ENCODE measurements around the gene HNRNPUL1. TPM values are rescaled to one million over a fixed set of nuclear protein-coding genes. Genes with fewer than 3 reads are reported as not detected.

The HNRNPUL1 gene
- total and polyA plus RNA-seq, 2 of the 8 experiments (the other 6 are each of a cell fraction or from before 2014, with no cell fraction given): 99.5 to 264 TPM

- H2BK20ac ChIP-seq (ENCODE audit: low read length): peak within 1 kb of the TSS; percentile 95; the same call in 1 of the 2 replicates
- H3K56ac ChIP-seq (replicated peaks; ENCODE audit: insufficient read length, low read depth, low read length): peak within 1 kb of the TSS; percentile 75
- no peak within 1 kb of the TSS for H3K23ac ChIP-seq (ENCODE audit: insufficient read length)
- WGBS, 2 experiments (ENCODE audit: extremely low coverage in 1 of 2, insufficient coverage in 1 of 2, insufficient read length in 1 of 2, insufficient replicate concordance in 2 of 2, low coverage in 1 of 2, low lambda C conversion rate in 2 of 2, missing lambda C conversion rate in 1 of 2): 7% methylated on average over 23 of the region's 32 CpGs; no CpG with 5 or more reads in 1 of the 2 experiments
- H4K8ac ChIP-seq (ENCODE audit: extremely low read depth, insufficient read depth, low read length): peak within 1 kb of the TSS; percentile 90; the same call in 1 of the 2 replicates
- H4K5ac ChIP-seq (ENCODE audit: insufficient read length, low read depth, low read length): peak within 1 kb of the TSS; percentile 89
- H3K14ac ChIP-seq (ENCODE audit: insufficient read length): no peak within 1 kb of the TSS
- H3K79me2 ChIP-seq (ENCODE audit: control insufficient read depth in 1 of 2, insufficient read depth in 2 of 2, low read length in 2 of 2): peaks cover 0 to 18% of the 10 kb centered on the region in 2 experiments; a peak in 2 of 4 replicates
- 0 out of 2 replicates have a peak within 1 kb of the TSS, but pooled peaks have one; percentile 45 for H2AK5ac ChIP-seq (ENCODE audit: low read depth, low read length)
- peak within 1 kb of the TSS; percentile 87 to 93 for H3K4me2 ChIP-seq (ENCODE audit: insufficient read depth in 1 of 2, low read depth in 2 of 2, low read length in 2 of 2)
- peak within 1 kb of the TSS; percentile 97 for H2BK15ac ChIP-seq (ENCODE audit: low read length)
- peaks cover 8% of the 10 kb centered on the region for H3K23me2 ChIP-seq (ENCODE audit: low read depth, low read length)
- H4K20me1 ChIP-seq (replicated peaks in 1 of 2; ENCODE audit: control insufficient read depth in 1 of 2, insufficient read depth in 2 of 2, low read length in 2 of 2): no peaks in the 10 kb centered on the region
- H3K9me3 ChIP-seq (ENCODE audit: insufficient read depth in 2 of 2, low read depth in 1 of 2, low read length in 1 of 2): no peaks in the 10 kb centered on the region
- H2BK120ac ChIP-seq (replicated peaks; ENCODE audit: low read depth, low read length): no peak within 1 kb of the TSS
- H3K79me1 ChIP-seq (ENCODE audit: low read depth, low read length): peaks cover 2% of the 10 kb centered on the region; the same call in 1 of the 2 replicates
- FAIRE-seq: peak; percentile 13
- peak within 1 kb of the TSS; percentile 32 to 89 (median 61) for H3K4me3 ChIP-seq (ENCODE audit: extremely low read depth in 1 of 4, insufficient read depth in 2 of 4, low read depth in 3 of 4, low read length in 4 of 4)
- peak within 1 kb of the TSS; percentile 76 for H3K4ac ChIP-seq (replicated peaks; ENCODE audit: insufficient read length, low read depth, low read length)
- no peaks in the 10 kb centered on the region for H3K27me3 ChIP-seq (replicated peaks in 1 of 4; ENCODE audit: control insufficient read depth in 3 of 4, extremely low read depth in 1 of 4, insufficient read depth in 3 of 4, low read length in 3 of 4)
- peak within 1 kb of the TSS; percentile 90 for H2BK12ac ChIP-seq (ENCODE audit: low read depth, low read length)
- peak; percentile 78 to 90 for DNase-seq (ENCODE audit: low read depth in 1 of 2, low spot score in 2 of 2)
- peak within 1 kb of the TSS in 1 of 4 experiments; percentile 50; a peak in 3 of 7 replicates for H3K9ac ChIP-seq (replicated peaks in 1 of 4; ENCODE audit: extremely low read depth in 1 of 4, low read depth in 3 of 4, low read length in 3 of 4)
- H3K18ac ChIP-seq (ENCODE audit: extremely low read depth, low read length): peak within 1 kb of the TSS; percentile 92
- ChIA-PET POLR2A (ENCODE audit: partially characterized antibody) (interaction anchor here (0.6 to 3.3 kb wide), 14 partner anchors 8 to 128 kb away, joined by 3 to 32 read pairs (median 4); partner anchors contain the start of genes CCDC97, CYP2S1 and HNRNPUL1), CTCF (ENCODE audit: partially characterized antibody) (interaction anchor here (0.6 to 3.6 kb wide), 9 partner anchors 16 to 136 kb away, joined by 3 to 10 read pairs (median 3); no protein-coding TSS in a partner anchor)
- H4K91ac ChIP-seq (replicated peaks; ENCODE audit: insufficient read length, low read length): peak within 1 kb of the TSS; percentile 98
- no peak within 1 kb of the TSS; the same call in 1 of the 2 replicates for H2AFZ ChIP-seq (ENCODE audit: low read length)
- H3K36me3 ChIP-seq (ENCODE audit: control insufficient read depth in 2 of 4, insufficient read depth in 4 of 4, low read length in 3 of 4): peaks cover 0 to 14% (median 3%) of the 10 kb centered on the region in 4 experiments; a peak in 4 of 8 replicates
- H3K4me1 ChIP-seq (replicated peaks in 1 of 4; ENCODE audit: control insufficient read depth in 3 of 4, insufficient read depth in 4 of 4, low read length in 3 of 4): peaks cover 0 to 17% (median 13%) of the 10 kb centered on the region in 4 experiments; a peak in 6 of 7 replicates
- H2BK5ac ChIP-seq (ENCODE audit: low read depth, low read length): peak within 1 kb of the TSS; percentile 96
- H3K27ac ChIP-seq (ENCODE audit: low read depth, low read length): peak within 1 kb of the TSS; percentile 56; the same call in 1 of the 2 replicates
- peak; percentile 91 for TF ChIP-seq KDM4A (IDR thresholded peaks at IDR 0.05; ENCODE audit: low read depth, low read length, severe bottlenecking)
- TF ChIP-seq SUZ12 (IDR thresholded peaks at IDR 0.05; ENCODE audit: low read length): peak; percentile 48; the same call in 1 of the 2 replicates
- TF ChIP-seq FOSL1 (IDR thresholded peaks at IDR 0.05; ENCODE audit: insufficient read depth, low read depth, low read length): no peak
- no peak for TF ChIP-seq BRCA1 (IDR thresholded peaks at IDR 0.05; ENCODE audit: low read depth, low read length)
- TF ChIP-seq GABPA (IDR thresholded peaks at IDR 0.05; ENCODE audit: borderline replicate concordance, insufficient read depth, low read length): peak; percentile 36; the same call in 1 of the 2 replicates
- TF ChIP-seq CBX8 (IDR thresholded peaks at IDR 0.05; ENCODE audit: borderline replicate concordance, low read depth, low read length): no peak
- peak; percentile 33 to 92; a peak in 3 of 4 replicates for TF ChIP-seq HDAC2 (IDR thresholded peaks at IDR 0.05; ENCODE audit: borderline replicate concordance in 1 of 2, low read depth in 2 of 2, low read length in 2 of 2)
- peak; percentile 60 for TF ChIP-seq JUND (IDR thresholded peaks at IDR 0.05; ENCODE audit: low read length)
Measured at GRCh38 chr19:41218615-41219507, 45.3 kb upstream of the HNRNPUL1 start, which contains the start of gene AXL. TSS of gene AXL (plus strand) at chr19:41219223. CDS start at chr19:41219393, 170 bp downstream.
